HG02852 (cell line): ENCODE data around the gene SPTBN4.
A peak's percentile ranks its signal among the peaks of the same experiment; 100 is the strongest.
"Not testable (repeated sequence)": the region's sequence is repeated elsewhere in the genome, so short reads cannot be mapped to it uniquely, and the experiment has no call there.

ENCODE experiments used
- ATAC-seq: cut with Tn5 transposase; IDR thresholded peaks from one replicate; pipeline ENCODE4 v1.9.1; 2021; ENCODE audit warnings: mild to moderate bottlenecking, moderate library complexity; ENCODE audit not compliant: unreplicated experiment

Gene SPTBN4

GRCh38 chr19:40441719-40442253 is 25.0 kb upstream of the SPTBN4 start:
- ATAC-seq = no peak

- ATAC-seq = no peak
These were observed 24.3 kb upstream of the SPTBN4 start for GRCh38 chr19:40442328-40443130.

- ATAC-seq = peak; percentile 66
These were observed 23.4 kb upstream of the SPTBN4 start for GRCh38 chr19:40443131-40443999.

GRCh38 chr19:40444000-40444824 is 22.6 kb upstream of the SPTBN4 start, which contains the start of gene SERTAD3:
TSS of gene SERTAD3 (minus strand) at chr19:40444335. CDS start at chr19:40442080, 2,255 bp downstream.
- ATAC-seq = peak; percentile 61

- ATAC-seq = no peak
These were observed 21.9 kb upstream of the SPTBN4 start for GRCh38 chr19:40444825-40445312.

GRCh38 chr19:40445780-40446262 is 21.0 kb upstream of the SPTBN4 start:
- no peak for ATAC-seq

GRCh38 chr19:40446263-40446784 is 20.5 kb upstream of the SPTBN4 start:
- ATAC-seq = no peak

GRCh38 chr19:40449506-40449905 is 17.3 kb upstream of the SPTBN4 start:
- ATAC-seq = no peak

GRCh38 chr19:40450664-40451063 is 16.1 kb upstream of the SPTBN4 start:
- ATAC-seq = no peak

GRCh38 chr19:40452016-40452415 is 14.8 kb upstream of the SPTBN4 start:
- ATAC-seq = no peak

GRCh38 chr19:40453151-40453735 is 13.6 kb upstream of the SPTBN4 start:
- no peak for ATAC-seq

GRCh38 chr19:40453943-40454342 is 12.9 kb upstream of the SPTBN4 start:
- not testable (repeated sequence) for ATAC-seq

- no peak for ATAC-seq
These were observed 9.8 kb upstream of the SPTBN4 start for GRCh38 chr19:40457048-40457447.

GRCh38 chr19:40457953-40458596 is 8.7 kb upstream of the SPTBN4 start:
- ATAC-seq = no peak

GRCh38 chr19:40458597-40458974 is 8.2 kb upstream of the SPTBN4 start:
- ATAC-seq = no peak

GRCh38 chr19:40460185-40460584 is 6.6 kb upstream of the SPTBN4 start:
- no peak for ATAC-seq

- ATAC-seq = no peak
These were observed 5.1 kb upstream of the SPTBN4 start for GRCh38 chr19:40461669-40462221.

GRCh38 chr19:40463587-40464037 is 3.2 kb upstream of the SPTBN4 start:
- ATAC-seq = not testable (repeated sequence)
